ENCODE results near the gene MAP1LC3A.

- TF ChIP-seq CTCF (IDR thresholded peaks at IDR 0.05; ENCODE audit: low read length) (no peak), EZH2 (optimal IDR thresholded peaks at IDR 0.05; ENCODE audit: low read depth, low read length) (no peak)
Observed at GRCh38 chr20:34582911-34583310, 24.4 kb downstream of the MAP1LC3A start.
